Measurements from ENCODE around the gene GRIP2. TPM values are rescaled to one million over a fixed set of nuclear protein-coding genes. Genes with fewer than 3 reads are reported as not detected.

Gene GRIP2
- total RNA-seq, 2 donors from 2014 or later: 0.47 to 0.53 TPM

- intact Hi-C loops (cut with DNase I): loop anchor here (5.0 kb wide), 1 partner anchor 37 kb away; no protein-coding TSS in a partner anchor
- no peak overlapping the region for H3K27ac ChIP-seq
- no peaks in the 10 kb centered on the region for H3K9me3 ChIP-seq
- H3K9ac ChIP-seq (ENCODE audit: low read depth in 2 of 2, low read length in 2 of 2): no peak overlapping the region
- TF ChIP-seq CTCF (IDR thresholded peaks at IDR 0.05): no peak
- H3K36me3 ChIP-seq: no peaks in the 10 kb centered on the region
- no peak overlapping the region for H3K4me3 ChIP-seq
- no peaks in the 10 kb centered on the region for H3K27me3 ChIP-seq
- DNase-seq: no peak
- H3K4me1 ChIP-seq: no peaks in the 10 kb centered on the region
Observed at GRCh38 chr3:14544282-14545250, 4.4 kb upstream of the GRIP2 start.

- Histone ChIP-seq H3K9ac (ENCODE audit: low read depth in 2 of 2, low read length in 2 of 2) (no peak overlapping the region), H3K4me3 (no peak overlapping the region), H3K27me3 (no peaks in the 10 kb centered on the region), H3K9me3 (no peaks in the 10 kb centered on the region), H3K4me1 (no peaks in the 10 kb centered on the region), H3K36me3 (no peaks in the 10 kb centered on the region), H3K27ac (no peak overlapping the region)
- intact Hi-C loops (cut with DNase I): no loop called here
- no peak for DNase-seq
- no peak for TF ChIP-seq CTCF (IDR thresholded peaks at IDR 0.05)
Observed at GRCh38 chr3:14543446-14543845, 3.3 kb upstream of the GRIP2 start.

- no peaks in the 10 kb centered on the region for H3K9me3 ChIP-seq
- no peak for TF ChIP-seq CTCF (IDR thresholded peaks at IDR 0.05)
- H3K27ac ChIP-seq: no peak overlapping the region
- DNase-seq: no peak
- no peaks in the 10 kb centered on the region for H3K4me1 ChIP-seq
- H3K9ac ChIP-seq (ENCODE audit: low read depth in 2 of 2, low read length in 2 of 2): no peak overlapping the region
- no peaks in the 10 kb centered on the region for H3K27me3 ChIP-seq
- H3K36me3 ChIP-seq: no peaks in the 10 kb centered on the region
- intact Hi-C loops (cut with DNase I): no loop called here
- no peak overlapping the region for H3K4me3 ChIP-seq
Observed at GRCh38 chr3:14542656-14543055, 2.5 kb upstream of the GRIP2 start.

- Histone ChIP-seq H3K27ac (no peak overlapping the region), H3K27me3 (no peaks in the 10 kb centered on the region), H3K9me3 (no peaks in the 10 kb centered on the region), H3K9ac (ENCODE audit: low read depth in 2 of 2, low read length in 2 of 2) (no peak overlapping the region), H3K4me3 (no peak overlapping the region), H3K4me1 (no peaks in the 10 kb centered on the region), H3K36me3 (no peaks in the 10 kb centered on the region)
- TF ChIP-seq CTCF (IDR thresholded peaks at IDR 0.05): no peak
- intact Hi-C loops (cut with DNase I): no loop called here
- DNase-seq: no peak
Observed at GRCh38 chr3:14541646-14542045, 1.5 kb upstream of the GRIP2 start.

- no peak overlapping the region for H3K27ac ChIP-seq
- no peak for TF ChIP-seq CTCF (IDR thresholded peaks at IDR 0.05)
- no peaks in the 10 kb centered on the region for H3K4me1 ChIP-seq
- H3K4me3 ChIP-seq: no peak overlapping the region
- H3K27me3 ChIP-seq: no peaks in the 10 kb centered on the region
- no peaks in the 10 kb centered on the region for H3K9me3 ChIP-seq
- no peaks in the 10 kb centered on the region for H3K36me3 ChIP-seq
- no peak overlapping the region for H3K9ac ChIP-seq (ENCODE audit: low read depth in 2 of 2, low read length in 2 of 2)
- intact Hi-C loops (cut with DNase I): no loop called here
- DNase-seq: no peak
Observed at GRCh38 chr3:14540821-14541385, 761 bp upstream of the GRIP2 start.
